Jurkat, Clone E6-1 (cell line): ENCODE results near the gene UBE2J1.
"Not testable (repeated sequence)": the region's sequence is repeated elsewhere in the genome, so short reads cannot be mapped to it uniquely, and the experiment has no call there.

Experiments
- DNase-seq: peaks from one replicate; pipeline ENCODE4 v3.0.0-alpha.2; 2011; ENCODE audit warnings: low read depth, low spot score
- H3K4me3 ChIP-seq: 2 replicates; pipeline ENCODE4 v1.5.1; 2011; ENCODE audit warnings: mild to moderate bottlenecking, low read length, control low read depth, moderate library complexity

Gene UBE2J1

DNA sequence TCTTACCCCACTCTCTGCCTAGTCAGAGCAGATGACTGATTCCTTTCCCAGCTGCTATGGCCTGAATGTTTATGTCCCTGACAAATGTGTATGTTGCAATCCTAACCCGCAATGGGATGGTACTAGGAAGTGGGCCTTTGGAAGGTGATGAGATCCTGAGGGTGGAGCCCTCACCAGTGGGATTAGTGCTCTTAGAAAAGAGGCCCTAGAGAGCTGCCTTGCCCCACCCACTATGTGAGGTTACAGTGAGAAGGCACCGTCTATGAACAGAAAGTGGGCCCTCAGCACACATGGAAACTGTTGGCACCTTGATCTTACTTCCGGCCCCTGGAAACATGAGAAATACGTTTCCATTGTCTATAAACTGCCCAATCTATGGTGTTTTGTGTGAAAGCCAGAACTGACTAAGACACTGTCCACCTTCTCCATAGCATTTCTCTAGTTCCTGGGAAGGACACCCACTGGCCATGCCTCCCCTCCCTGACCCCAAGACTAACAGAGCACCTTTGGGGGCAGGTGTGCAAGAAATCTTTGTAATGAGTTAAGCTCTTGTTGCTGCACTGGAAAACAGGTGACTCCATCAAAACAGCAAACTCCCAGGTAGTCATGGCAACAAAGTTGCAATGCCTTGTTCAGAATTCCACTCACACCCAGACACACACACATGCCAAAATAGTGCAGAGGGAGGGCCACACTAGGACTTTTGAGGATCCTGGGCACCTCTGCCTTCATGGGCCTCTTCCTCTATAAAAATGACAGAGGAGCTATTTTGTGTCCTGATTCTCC lies 53.6 kb downstream of the UBE2J1 start:
- H3K4me3 ChIP-seq = no peak overlapping the region
- peak; percentile 56 for DNase-seq

GRCh38 chr6:89297695-89298351 lies 54.7 kb downstream of the UBE2J1 start:
- DNase-seq = no peak
- no peak overlapping the region for H3K4me3 ChIP-seq

DNA sequence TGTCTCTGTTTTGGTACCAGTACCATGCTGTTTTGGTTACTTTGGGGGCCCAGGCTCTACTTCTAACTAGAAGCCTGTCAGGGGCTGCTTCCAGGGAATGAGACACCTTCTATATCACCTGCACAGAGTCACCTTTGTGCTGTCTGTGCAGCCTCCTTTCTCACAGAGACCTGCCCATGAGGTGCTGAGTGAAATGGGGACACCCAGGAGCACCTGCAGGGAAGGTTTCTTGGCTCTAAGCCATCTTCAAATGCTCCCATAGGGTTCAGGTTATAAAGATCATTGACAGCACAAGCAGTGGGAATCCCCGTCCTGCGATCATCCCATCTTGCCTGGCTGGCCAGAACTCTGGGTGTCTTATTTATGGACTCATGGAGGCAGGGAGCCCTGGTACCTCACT lies 56.5 kb downstream of the UBE2J1 start:
- no peak for DNase-seq
- H3K4me3 ChIP-seq = no peak overlapping the region

DNA sequence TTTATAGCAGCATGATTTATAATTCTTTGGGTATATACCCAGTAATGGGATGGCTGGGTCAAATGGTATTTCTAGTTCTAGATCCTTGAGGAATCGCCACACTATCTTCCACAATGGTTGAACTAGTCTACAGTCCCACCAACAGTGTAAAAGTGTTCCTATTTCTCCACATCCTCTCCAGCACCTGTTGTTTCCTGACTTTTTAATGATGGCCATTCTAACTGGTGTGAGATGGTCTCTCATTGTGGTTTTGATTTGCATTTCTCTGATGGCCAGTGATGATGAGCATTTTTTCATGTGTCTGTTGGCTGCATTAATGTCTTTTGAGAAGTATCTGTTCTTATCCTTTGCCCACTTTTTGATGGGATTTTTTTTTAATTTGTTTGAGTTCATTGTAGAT lies 57.4 kb downstream of the UBE2J1 start:
- not testable (repeated sequence) for DNase-seq, H3K4me3 ChIP-seq

DNA sequence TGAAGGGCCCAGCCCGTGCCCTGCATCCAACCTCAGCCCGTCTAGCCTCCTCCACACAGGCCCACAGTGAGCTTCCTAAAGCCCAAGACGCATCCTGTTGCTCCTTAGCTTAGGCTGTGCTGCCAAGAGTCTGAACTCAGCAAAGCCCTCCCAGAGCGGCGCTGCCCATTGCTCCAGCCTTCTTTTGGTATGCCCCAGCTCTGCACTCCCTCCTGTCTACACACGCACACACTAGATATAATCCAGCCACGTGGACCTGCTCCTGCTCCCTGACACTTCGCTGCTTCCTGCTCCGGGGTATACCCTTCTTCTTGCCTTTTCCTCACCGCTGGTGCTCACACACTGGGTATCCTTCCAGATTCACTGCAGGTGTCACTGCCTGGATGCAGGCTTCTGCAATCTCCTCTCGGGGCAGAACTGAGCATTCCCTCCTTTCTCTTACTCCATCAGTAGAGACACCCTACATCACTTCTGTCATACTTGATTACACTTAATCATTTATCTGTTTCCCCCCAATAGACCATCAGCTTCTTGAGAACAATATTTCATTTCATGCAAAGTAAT lies 61.2 kb downstream of the UBE2J1 start:
- no peak for DNase-seq
- no peak overlapping the region for H3K4me3 ChIP-seq

GRCh38 chr6:89290401-89291155 lies 61.9 kb downstream of the UBE2J1 start:
- DNase-seq = no peak
- no peak overlapping the region for H3K4me3 ChIP-seq

DNA sequence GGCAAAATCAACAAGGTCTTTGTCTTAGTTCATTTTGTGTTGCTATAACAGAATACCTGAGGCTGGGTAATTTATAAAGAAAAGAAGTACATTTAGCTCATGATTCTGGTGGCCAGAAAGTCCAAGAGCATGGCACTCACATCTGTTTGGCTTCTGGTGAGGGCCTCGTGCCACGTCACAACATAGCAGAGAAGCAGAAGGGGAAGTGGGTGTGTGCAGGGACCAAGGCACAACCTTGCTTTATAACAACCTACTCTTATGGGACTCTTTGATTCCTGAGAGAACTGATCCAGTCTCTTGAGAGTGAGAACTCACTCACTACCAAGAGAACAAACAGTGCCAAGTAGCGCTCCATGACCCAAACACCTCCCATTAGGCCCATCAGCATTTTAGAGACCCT lies 62.8 kb downstream of the UBE2J1 start:
- no peak overlapping the region for H3K4me3 ChIP-seq
- no peak for DNase-seq

DNA sequence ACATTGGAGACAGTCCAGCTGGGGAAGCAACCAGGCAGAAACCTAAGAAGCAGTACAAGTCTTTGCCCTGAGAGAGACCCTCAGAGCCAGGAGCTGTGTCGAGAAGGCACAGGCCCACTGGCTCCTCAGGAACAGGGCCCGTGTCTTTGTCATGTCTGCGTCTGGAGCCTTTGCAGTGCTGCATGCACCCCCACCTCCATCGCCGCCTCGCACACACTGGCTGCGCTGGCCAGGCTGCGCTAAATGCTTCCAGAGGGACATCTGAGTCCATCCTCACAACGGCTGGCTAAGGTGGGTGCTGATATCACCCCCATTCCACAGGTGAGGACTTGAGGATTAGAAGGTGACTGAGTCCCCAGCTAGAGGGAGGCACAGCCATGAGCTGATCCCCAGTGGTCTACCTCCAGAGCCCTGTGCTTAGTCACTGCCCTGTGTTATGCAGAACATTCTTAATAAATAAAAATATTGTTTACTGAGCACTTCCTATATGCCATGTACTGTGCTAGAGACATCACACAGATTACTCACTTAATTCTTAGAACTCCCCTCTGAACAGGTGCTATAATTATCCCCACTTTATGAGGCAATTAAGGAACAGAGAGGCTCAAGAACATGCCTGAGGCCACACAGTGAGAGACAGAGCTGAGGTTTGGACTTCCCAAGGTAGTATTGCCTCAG lies 65.0 kb downstream of the UBE2J1 start:
- DNase-seq = no peak

DNA sequence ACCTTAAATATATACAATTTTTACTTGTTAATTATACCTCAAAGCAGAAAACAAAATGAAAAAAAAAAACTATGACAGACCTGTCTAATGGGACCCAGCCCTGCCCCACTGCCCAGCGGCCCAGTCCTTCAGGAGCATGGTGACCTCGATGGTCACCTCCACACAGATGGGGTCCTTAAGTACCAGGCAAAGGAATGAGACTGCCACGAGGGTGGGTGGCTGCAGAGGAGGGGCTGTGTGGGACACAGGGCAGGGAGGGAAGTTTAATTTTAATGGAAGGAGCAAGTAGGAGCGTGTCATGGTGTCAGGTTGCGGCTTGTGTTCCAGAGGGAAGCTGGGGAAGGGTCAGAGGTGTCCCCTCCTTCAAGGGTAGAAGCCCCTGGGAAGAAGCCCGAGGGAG lies 66.0 kb downstream of the UBE2J1 start:
- no peak for DNase-seq
- no peak overlapping the region for H3K4me3 ChIP-seq

More for the DNA sequence above, 65.0 kb downstream of the UBE2J1 start:
- no peak overlapping the region for H3K4me3 ChIP-seq

DNA sequence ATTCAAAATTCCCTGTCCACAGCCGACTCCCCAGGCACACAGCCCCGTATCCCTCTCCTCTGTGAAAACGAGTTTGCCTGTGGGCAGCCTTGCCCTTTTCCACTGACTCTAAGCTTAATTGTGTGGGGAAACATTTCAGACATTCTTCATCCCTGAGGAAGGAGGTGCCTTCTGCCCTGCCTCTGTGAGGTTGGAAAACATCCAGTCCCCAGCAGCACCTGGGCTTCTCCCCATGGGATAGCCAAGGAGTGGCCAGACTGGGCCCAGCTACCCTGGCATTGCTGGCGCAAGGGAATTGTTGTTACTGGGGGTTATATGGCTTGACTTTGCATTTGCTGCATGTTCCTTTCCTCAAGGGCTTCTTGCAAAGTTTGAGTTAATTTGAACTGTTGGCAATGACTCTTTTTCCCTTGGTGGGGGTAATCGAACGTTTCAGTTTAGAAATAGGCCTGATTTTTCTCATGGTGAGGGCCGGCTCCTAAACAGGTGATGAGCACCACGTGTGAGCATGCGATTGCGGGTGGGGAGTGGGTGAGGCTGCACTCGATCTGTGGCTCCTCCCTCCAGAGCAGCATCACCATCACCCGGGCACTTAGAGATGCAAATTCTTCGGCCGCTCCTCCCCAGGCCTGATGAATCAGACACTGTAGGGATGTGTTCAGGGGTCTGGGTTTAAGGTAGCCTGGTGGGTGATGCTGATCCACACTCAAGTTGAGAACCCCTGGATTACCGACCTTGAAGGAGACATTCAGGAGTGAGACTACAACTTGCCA lies 67.4 kb downstream of the UBE2J1 start:
- no peak for DNase-seq
- H3K4me3 ChIP-seq = no peak overlapping the region

- no peak for DNase-seq
- H3K4me3 ChIP-seq = no peak overlapping the region
These were observed 68.4 kb downstream of the UBE2J1 start for GRCh38 chr6:89284081-89284480.

GRCh38 chr6:89282749-89283148 lies 69.8 kb downstream of the UBE2J1 start:
- H3K4me3 ChIP-seq = no peak overlapping the region

GRCh38 chr6:89281779-89282246 lies 70.7 kb downstream of the UBE2J1 start:
- DNase-seq = peak; percentile 67
- H3K4me3 ChIP-seq = no peak overlapping the region

More at GRCh38 chr6:89282749-89283148, 69.8 kb downstream of the UBE2J1 start:
- DNase-seq = no peak

- no peak overlapping the region for H3K4me3 ChIP-seq
- DNase-seq = no peak
These were observed 73.6 kb downstream of the UBE2J1 start for GRCh38 chr6:89278956-89279355.
